T follicular helper cell (primary cell): ENCODE measurements around the gene TBC1D14.
"Not testable (repeated sequence)": the region's sequence is repeated elsewhere in the genome, so short reads cannot be mapped to it uniquely, and the experiment has no call there.

Experiments used
- DNase-seq: peaks from one replicate; pipeline ENCODE4 v3.0.0-alpha.2; 2020; ENCODE audit warnings: low read depth

The TBC1D14 gene

GRCh38 chr4:6910340-6910959 is 824 bp downstream of the TBC1D14 start:
- DNase-seq: no peak

GRCh38 chr4:6910960-6911874 is 1.6 kb downstream of the TBC1D14 start:
- DNase-seq: no peak

GRCh38 chr4:6911917-6912316 is 2.3 kb downstream of the TBC1D14 start:
- not testable (repeated sequence) for DNase-seq

GRCh38 chr4:6912441-6912840 is 2.8 kb downstream of the TBC1D14 start:
- DNase-seq: no peak

- no peak for DNase-seq
Measured at GRCh38 chr4:6913350-6913905, 3.8 kb downstream of the TBC1D14 start.

- no peak for DNase-seq
Measured at GRCh38 chr4:6914448-6914847, 4.8 kb downstream of the TBC1D14 start.

GRCh38 chr4:6915041-6916005 is 5.7 kb downstream of the TBC1D14 start:
- no peak for DNase-seq

- DNase-seq: no peak
Measured at GRCh38 chr4:6916069-6916586, 6.5 kb downstream of the TBC1D14 start.

GRCh38 chr4:6916587-6917460 is 7.2 kb downstream of the TBC1D14 start:
- peak; percentile 56 for DNase-seq

- no peak for DNase-seq
Measured at GRCh38 chr4:6917461-6918271, 8.0 kb downstream of the TBC1D14 start.

GRCh38 chr4:6918338-6918737 is 8.7 kb downstream of the TBC1D14 start:
- no peak for DNase-seq

GRCh38 chr4:6920171-6920570 is 10.5 kb downstream of the TBC1D14 start:
- no peak for DNase-seq

- DNase-seq: no peak
Measured at GRCh38 chr4:6923507-6923906, 13.9 kb downstream of the TBC1D14 start.

- no peak for DNase-seq
Measured at GRCh38 chr4:6924361-6924779, 14.7 kb downstream of the TBC1D14 start.

- no peak for DNase-seq
Measured at GRCh38 chr4:6925357-6925836, 15.8 kb downstream of the TBC1D14 start.

GRCh38 chr4:6926081-6926480 is 16.5 kb downstream of the TBC1D14 start:
- DNase-seq: no peak

- DNase-seq: peak; percentile 65
Measured at GRCh38 chr4:6926681-6927478, 17.3 kb downstream of the TBC1D14 start.

GRCh38 chr4:6928081-6928480 is 18.5 kb downstream of the TBC1D14 start:
- no peak for DNase-seq
